Glutamatergic neuron (in vitro differentiated cells): ENCODE data around the gene LMO2. TPM values are rescaled to one million over a fixed set of nuclear protein-coding genes. Genes with fewer than 3 reads are reported as not detected.
A peak's percentile ranks its signal among the peaks of the same experiment; 100 is the strongest.

Source experiments
- DNase-seq: peaks from one replicate; pipeline ENCODE4 v3.0.0; 2022
- H3K27ac Mint-ChIP-seq: one replicate; pipeline ENCODE4 v1.8.0; 2020; ENCODE audit warnings: mild to moderate bottlenecking, mixed read lengths, inconsistent platforms; ENCODE audit not compliant: unreplicated experiment
- H3K27me3 Mint-ChIP-seq: one replicate; pipeline ENCODE4 v1.8.0; 2020; ENCODE audit warnings: mild to moderate bottlenecking, moderate library complexity, mixed read lengths, inconsistent platforms; ENCODE audit not compliant: unreplicated experiment
- H3K36me3 Mint-ChIP-seq: one replicate; pipeline ENCODE4 v1.8.0; 2020; ENCODE audit warnings: mild to moderate bottlenecking, mixed read lengths, inconsistent platforms; ENCODE audit not compliant: unreplicated experiment
- H3K4me1 Mint-ChIP-seq: one replicate; pipeline ENCODE4 v1.8.0; 2020; ENCODE audit warnings: mild to moderate bottlenecking, low read depth, mixed read lengths, inconsistent platforms; ENCODE audit not compliant: unreplicated experiment
- H3K4me3 Mint-ChIP-seq: one replicate; pipeline ENCODE4 v1.8.0; 2020; ENCODE audit warnings: mild to moderate bottlenecking, mixed read lengths, inconsistent platforms; ENCODE audit not compliant: unreplicated experiment
- H3K9me3 Mint-ChIP-seq: one replicate; pipeline ENCODE4 v1.8.0; 2020; ENCODE audit warnings: mild to moderate bottlenecking, moderate library complexity, mixed read lengths, inconsistent platforms; ENCODE audit not compliant: unreplicated experiment
- total RNA-seq: library from RNA; stranded (reverse); fragmentation: NEBNext Ultra II Directional; extraction: Animal tissue kit (Norgen Biotek cat#: 25700); gene quantifications from one replicate; pipeline ENCODE4 v1.2.1, GENCODE V29; 2021; ENCODE audit not compliant: unreplicated experiment
- TF ChIP-seq, protein P1 (sequence below): fragments of 200-600 bp; sonication (generic); IDR thresholded peaks from one replicate; pipeline ENCODE4 v1.5.0; 2021; ENCODE audit not compliant: partially characterized antibody, unreplicated experiment

Gene LMO2
- total RNA-seq, 1 donor from 2014 or later: 2.7 TPM

DNA sequence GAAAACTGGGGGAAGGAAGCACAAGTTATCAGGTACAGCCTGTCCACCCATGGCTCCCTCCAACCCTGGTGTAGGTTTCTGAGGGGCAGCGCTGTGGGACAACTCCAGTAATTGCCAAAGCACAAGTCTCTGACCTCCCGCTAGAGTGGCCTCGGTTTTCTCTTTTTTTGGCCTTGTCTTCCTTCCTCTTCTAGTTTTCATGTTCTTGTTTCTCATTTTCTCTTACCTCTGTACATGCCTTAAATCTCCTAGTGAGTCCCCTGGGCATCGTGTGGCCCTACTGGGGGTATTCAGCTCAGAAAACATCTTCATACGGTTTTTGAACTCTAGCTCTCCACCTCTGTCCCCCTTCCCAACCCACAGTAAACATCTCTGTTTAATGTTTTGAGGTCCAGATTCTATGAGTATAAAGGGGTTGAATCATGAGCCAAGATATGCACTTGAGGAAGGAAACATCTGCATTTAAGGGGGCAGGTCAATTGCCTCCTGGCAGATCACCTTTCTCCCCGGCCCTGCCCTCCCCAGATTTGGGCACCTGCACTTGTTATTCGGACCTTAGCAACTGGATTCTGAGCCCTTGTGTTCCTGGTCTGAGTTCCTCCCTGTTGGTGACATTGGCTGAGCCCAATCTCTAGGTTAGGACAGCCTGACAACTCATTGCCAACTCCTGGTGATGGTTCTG, 8.4 kb upstream of the LMO2 start:
- peaks cover 1% of the 10 kb centered on the region for H3K9me3 Mint-ChIP-seq
- no peak for DNase-seq
- TF ChIP-seq, protein P1, sequence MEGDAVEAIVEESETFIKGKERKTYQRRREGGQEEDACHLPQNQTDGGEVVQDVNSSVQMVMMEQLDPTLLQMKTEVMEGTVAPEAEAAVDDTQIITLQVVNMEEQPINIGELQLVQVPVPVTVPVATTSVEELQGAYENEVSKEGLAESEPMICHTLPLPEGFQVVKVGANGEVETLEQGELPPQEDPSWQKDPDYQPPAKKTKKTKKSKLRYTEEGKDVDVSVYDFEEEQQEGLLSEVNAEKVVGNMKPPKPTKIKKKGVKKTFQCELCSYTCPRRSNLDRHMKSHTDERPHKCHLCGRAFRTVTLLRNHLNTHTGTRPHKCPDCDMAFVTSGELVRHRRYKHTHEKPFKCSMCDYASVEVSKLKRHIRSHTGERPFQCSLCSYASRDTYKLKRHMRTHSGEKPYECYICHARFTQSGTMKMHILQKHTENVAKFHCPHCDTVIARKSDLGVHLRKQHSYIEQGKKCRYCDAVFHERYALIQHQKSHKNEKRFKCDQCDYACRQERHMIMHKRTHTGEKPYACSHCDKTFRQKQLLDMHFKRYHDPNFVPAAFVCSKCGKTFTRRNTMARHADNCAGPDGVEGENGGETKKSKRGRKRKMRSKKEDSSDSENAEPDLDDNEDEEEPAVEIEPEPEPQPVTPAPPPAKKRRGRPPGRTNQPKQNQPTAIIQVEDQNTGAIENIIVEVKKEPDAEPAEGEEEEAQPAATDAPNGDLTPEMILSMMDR: no peak

DNA sequence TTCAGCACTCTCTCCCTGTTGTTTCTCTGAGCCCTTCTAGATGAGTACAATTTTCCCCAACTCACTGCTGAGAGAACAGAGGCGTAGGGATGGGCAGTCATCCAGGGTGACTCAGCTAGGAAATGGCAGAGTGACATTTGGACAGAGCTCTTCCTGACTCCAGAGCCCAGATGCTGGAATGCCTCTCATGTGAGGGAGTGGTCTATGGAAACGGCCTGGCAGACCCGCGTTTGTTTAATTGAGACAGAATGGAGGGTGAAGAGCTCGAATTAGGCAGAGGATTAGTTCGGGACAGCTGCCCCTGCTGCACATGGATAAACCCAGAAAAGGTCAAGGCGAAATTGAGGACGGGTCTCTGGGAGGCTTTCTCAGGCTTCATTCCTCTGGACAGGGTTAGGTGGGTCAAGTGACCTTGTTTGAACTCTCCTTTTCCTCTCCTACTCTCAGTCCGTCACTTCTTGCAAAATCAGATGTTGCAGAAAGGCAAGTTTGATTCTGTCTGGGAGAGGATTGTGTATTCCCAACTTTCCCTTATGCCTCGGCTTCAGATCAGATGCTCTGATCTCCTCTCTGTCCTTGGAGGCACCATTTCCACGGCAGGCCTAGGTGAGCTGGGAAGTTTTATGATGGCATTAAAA, 7.6 kb upstream of the LMO2 start:
- Mint-ChIP-seq H3K27me3 (peaks cover 1% of the 10 kb centered on the region), H3K9me3 (no peaks in the 10 kb centered on the region), H3K4me1 (peaks cover 6% of the 10 kb centered on the region), H3K36me3 (peaks cover 4% of the 10 kb centered on the region), H3K27ac (peak overlapping the region; percentile 53), H3K4me3 (no peak overlapping the region)
- DNase-seq: no peak
- TF ChIP-seq, protein P1: no peak

More for the DNA sequence above, 8.4 kb upstream of the LMO2 start:
- Mint-ChIP-seq H3K4me3 (no peak overlapping the region), H3K4me1 (peaks cover 6% of the 10 kb centered on the region), H3K27me3 (peaks cover 1% of the 10 kb centered on the region), H3K27ac (no peak overlapping the region), H3K36me3 (peaks cover 8% of the 10 kb centered on the region)

- H3K9me3 Mint-ChIP-seq: no peaks in the 10 kb centered on the region
Measured at GRCh38 chr11:33898957-33899356, 7.1 kb upstream of the LMO2 start.

GRCh38 chr11:33897761-33898375, 6.0 kb upstream of the LMO2 start:
- no peaks in the 10 kb centered on the region for H3K9me3 Mint-ChIP-seq
- H3K27me3 Mint-ChIP-seq: peaks cover 1% of the 10 kb centered on the region
- peaks cover 6% of the 10 kb centered on the region for H3K4me1 Mint-ChIP-seq
- no peak overlapping the region for H3K27ac Mint-ChIP-seq
- peaks cover 4% of the 10 kb centered on the region for H3K36me3 Mint-ChIP-seq
- no peak for DNase-seq
- no peak overlapping the region for H3K4me3 Mint-ChIP-seq
- TF ChIP-seq, protein P1: no peak

More at GRCh38 chr11:33898957-33899356, 7.1 kb upstream of the LMO2 start:
- Mint-ChIP-seq H3K27ac (no peak overlapping the region), H3K36me3 (peaks cover 4% of the 10 kb centered on the region), H3K4me3 (no peak overlapping the region), H3K27me3 (peaks cover 1% of the 10 kb centered on the region), H3K4me1 (peaks cover 6% of the 10 kb centered on the region)
- TF ChIP-seq, protein P1: no peak
- DNase-seq: no peak

GRCh38 chr11:33896911-33897310, 5.0 kb upstream of the LMO2 start:
- H3K9me3 Mint-ChIP-seq: no peaks in the 10 kb centered on the region
- H3K27ac Mint-ChIP-seq: no peak overlapping the region
- peaks cover 4% of the 10 kb centered on the region for H3K36me3 Mint-ChIP-seq
- no peak overlapping the region for H3K4me3 Mint-ChIP-seq
- peaks cover 1% of the 10 kb centered on the region for H3K27me3 Mint-ChIP-seq
- H3K4me1 Mint-ChIP-seq: peaks cover 8% of the 10 kb centered on the region
- no peak for DNase-seq
- TF ChIP-seq, protein P1: no peak
